Dedifferentiated amniotic fluid mesenchymal stem cell (primary cell): ENCODE measurements around the gene TPCN2.
A peak's percentile ranks its signal among the peaks of the same experiment; 100 is the strongest.

ENCODE experiments used
- DNase-seq: peaks from one replicate; pipeline ENCODE4 v3.0.0-alpha.2; 2016; ENCODE audit errors: extremely low spot score

Gene TPCN2

DNA sequence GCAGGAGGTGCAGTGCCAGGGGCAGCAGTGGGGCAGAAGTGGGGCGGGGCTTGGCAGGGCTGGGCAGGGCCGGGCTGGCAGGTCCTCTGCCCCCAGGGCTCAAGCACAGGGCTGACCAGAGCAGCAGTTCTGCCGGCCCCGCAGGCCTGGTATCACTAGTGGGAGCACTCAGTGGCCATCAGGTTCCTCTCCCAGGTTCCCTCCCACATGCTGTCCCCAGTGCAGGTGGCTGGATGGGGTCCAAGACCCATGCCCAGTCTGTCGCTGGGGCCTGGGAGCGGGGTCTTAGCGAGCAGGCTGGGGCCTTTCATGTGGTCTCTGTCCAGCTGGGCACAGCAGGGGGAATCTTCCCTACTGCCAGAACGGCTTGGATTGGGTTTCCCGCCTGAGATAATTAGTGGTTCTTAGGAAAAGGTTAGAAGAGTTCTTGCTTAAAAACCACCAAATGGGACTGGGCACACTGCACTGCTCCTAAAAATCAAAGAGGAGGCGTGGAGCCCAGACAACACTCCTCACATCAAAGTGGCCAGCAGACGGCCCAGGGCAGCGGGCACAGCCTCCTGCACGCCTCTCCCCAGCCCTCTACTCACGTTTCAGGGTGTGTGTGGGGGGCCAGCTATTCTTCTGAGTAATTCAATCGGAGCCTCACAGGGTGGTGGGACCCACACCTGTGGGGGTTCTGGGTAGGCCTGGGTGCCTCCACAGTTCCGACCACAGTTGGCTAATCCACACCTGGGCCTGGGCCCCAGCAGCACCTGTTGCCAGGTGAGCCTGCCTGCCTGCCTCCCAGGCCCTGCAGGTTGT, 45.6 kb downstream of the TPCN2 start:
- DNase-seq: no peak

DNA sequence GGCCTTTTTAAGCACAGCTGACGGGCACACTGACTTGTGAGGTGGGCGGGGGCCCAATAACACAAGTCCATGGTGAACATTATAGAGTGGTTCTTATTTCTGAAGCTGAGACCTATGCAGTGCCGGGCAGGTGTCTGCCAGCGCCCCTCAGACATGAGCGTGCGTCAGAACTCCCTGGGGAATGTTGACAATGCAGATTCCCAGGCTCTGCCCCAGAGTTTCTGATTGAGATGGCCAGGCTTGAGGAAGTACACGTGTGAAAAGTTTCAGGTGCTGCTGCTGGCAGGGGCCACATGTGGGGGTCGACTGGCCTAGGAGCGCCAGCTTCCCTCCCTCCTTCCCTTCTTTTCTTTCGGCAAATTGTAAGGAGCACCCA, 46.2 kb downstream of the TPCN2 start:
- DNase-seq: no peak

DNA sequence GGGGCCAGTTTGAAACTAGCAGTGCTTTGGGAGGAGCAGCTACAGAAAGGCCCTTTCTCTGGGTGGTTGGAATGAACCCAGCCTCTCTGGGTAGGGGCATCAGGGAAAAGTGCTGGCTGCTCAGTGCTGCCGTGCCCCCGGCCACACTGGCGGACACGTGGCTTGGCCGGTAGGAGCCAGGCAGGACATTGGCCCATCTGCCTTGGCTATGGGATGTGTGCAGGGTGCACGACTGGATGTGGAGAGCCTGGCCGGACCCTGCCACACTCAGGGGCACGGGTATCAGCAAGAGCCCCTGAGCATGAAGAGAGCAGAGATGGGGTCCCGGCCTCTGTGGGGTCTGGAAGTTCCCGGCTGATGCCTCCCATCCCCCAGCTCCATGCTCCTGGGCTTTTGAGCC, 46.6 kb downstream of the TPCN2 start:
- no peak for DNase-seq

DNA sequence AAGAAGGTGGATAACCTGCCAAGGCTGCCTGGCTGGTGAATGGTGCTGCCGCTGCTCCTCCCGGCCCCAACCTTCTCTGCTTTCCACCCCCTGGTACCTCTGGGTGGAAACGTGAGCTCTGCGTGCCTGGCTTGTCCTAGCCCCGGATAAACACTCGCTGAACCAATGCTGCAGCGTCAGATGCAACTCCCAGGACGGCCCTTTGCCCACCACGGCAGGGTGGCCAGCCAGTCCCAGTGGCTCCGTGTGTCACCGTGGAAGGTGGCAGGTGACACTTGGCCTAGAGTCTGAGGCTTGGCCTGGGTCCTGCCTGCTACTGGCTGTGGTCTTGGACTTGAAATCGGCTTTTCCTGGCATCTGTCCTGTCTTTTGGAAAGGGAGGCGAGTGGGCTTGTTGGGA, 47.7 kb downstream of the TPCN2 start:
- no peak for DNase-seq

DNA sequence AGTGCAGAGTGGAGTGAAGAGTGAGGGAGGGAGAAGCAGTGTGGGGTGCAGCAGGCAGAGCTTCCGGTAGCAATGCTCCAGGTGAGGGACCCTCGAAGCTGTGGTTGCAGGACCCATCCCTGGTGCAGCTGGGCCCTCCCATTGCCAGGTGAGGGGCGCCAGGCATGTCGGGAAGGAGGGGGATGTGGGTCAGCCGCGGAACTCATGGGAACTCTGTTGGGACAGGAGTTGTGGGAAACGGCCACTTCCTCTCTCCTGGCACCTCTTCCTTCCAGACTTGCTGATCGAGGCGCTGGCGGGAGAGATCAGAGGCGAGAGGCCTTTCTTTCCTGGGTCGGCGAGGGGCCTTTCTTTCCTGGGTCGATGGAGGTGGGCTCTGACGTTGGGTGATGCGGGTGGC, 48.5 kb downstream of the TPCN2 start:
- DNase-seq: no peak

DNA sequence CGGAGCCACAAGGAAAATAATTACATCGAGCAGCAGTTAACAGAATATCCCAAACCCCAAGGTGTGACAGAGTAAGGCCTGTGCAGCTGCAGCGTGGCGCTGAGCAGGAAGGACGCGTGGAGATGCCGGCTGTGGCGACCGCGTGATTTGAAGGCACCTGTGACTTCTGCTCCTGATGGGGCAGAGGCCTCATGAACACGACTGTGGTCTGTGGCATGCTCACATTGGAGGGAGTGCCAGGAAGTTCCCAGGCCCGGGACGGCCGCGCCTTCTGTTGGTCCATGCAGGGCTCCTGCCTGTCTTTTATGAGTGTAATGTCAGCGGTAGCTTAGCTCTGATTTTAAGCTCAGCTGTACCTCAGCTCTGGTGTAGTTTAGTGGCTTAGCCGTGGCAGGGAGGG, 50.4 kb downstream of the TPCN2 start:
- no peak for DNase-seq

DNA sequence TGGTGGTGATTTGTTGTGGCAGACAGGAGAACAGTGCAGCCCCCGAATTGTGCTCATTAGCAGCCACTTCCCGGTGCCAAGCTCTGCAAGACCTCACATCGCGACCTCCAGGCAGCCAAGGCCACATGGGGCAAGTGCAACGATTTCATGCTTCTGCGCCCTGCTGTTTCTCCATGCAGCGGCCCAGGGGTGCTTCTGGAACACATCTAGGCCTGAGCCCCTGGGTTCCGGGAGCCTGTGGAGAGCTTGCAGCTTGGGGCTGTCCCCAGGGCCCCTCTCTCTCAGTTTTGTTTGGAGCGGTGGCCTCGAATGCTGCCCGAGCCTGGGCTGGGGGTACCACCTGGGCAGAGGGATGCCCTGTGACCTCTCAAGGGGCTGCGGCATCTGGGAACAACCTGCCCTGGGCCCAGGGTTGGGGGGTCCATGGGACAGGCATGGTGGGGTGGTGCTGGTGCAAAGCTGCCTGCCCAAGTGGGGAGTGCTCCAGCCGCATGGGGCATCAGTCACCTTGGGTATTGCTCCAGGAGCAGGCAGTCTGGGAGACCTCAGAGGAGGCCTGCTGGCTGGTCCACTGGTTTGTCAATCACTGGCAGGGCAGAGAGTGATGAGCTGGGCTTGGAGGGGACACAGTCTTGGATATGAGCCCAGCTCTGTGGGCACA, 51.9 kb downstream of the TPCN2 start:
- no peak for DNase-seq

DNA sequence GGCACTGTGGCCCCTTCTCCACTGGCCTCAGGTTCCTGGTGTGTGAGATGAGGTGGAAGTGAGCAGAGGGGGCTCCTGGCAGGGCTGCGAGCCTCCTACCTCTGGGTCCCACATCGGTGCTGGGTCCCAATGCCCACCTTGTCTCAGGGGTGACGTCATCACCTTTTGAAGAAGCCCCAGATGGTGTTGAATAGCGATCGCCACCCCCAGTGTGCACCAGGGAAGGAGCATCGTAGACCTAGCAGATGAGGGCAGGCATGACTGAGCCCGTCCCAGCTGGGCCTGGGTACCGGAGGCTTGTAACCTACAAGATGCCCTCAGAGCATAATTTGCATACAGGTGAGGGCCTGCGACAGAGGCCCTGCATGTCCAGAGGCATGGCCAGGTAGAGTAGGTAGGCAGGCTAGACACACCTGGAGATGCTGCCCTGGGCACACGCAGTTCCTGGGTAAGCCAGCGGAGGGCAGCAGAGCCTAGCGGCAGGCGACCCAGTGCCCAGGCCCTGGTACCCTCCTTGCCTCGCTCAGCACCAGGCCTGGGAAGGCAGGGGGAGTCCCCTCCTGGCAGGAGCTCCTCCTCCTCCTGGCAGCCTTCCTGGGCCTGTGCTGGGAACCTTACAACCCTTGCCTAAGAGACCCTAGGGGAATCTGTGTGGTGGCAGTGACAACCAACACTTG, 52.5 kb downstream of the TPCN2 start:
- DNase-seq: peak; percentile 67

DNA sequence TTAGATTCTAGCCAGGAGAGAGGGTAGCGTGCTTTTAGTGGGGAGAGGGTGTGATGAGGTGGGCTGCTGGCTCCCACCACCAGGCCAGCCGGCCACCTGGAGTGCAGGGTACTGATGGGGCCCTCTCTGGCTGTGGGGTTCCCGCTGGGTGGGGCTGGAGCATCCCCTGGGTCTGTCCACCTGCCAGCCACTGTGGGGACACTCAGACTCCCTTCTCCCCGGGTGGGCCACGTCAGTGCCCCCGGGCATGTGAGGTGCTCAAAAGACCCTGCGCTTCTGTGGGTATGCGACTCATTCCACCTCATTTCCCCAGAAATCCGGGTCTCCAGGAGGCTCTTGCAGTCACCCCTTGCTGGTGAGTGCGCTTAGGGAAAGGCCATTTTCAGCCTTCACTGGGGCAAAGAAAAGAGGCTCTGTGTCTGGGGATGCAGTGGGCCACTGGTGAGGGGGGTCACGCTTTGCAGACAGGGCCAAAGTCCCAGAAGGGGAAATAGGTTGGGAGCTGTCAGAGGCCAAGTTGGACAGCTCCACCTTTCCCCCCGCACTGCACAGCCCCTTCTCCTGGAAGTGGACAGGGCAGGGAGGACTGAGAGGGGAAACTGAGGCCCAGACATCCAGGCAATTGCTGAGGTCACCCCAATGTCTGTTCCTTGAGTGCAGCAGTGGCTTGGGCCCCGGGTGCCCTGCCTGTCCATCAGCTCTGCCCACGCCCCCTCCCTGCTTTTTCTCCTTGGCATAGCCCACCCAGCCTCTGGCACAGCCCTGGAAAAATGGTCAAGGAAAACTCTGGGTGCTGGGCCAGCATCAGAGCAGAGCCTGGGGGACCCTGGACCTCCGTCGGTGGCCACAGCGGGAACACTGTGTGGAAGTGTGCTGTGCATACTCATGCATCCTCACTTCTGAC, 53.3 kb downstream of the TPCN2 start:
- DNase-seq: no peak

DNA sequence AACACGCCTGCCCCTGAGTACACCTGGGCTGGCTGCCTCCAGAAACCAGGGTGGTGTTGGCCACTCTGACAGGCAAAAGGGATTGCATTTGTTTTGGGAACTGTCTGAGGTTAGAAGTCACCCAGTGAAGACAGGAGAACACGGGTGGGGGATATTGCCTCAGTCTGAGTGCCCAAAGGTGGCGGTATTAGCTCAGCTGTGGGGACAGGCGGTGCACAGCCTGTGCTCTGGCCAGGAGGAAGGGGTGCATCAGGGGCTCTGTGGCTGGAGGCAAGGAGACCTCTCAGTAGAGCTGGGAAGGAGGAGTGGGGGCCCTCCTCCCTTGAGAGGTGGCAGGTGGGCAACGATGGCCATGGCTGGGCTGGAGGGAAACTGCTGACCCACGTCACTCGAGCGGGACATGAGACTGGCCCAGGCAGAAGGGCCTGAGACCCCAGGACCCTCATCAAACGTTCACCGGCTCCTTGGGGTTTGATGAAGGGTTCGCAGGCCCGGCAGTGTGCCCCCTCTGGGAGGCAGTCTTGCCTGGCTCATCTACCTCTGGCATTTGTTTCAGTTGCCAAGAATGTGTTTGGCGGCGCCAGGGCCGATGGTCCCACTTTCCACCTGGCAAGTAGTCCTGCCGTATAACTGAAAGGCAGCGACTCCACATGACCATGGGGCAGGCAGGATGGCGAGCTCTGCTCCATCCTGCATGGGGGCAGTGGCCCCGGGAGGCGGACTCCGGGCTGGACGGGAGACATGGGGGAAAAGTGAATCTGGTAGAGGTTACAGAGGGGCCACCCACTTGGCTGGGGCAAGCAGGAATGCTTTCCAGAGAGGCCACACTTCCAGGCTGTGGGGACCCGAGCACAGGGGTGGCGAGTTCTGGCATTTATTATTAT, 54.2 kb downstream of the TPCN2 start:
- DNase-seq: no peak

DNA sequence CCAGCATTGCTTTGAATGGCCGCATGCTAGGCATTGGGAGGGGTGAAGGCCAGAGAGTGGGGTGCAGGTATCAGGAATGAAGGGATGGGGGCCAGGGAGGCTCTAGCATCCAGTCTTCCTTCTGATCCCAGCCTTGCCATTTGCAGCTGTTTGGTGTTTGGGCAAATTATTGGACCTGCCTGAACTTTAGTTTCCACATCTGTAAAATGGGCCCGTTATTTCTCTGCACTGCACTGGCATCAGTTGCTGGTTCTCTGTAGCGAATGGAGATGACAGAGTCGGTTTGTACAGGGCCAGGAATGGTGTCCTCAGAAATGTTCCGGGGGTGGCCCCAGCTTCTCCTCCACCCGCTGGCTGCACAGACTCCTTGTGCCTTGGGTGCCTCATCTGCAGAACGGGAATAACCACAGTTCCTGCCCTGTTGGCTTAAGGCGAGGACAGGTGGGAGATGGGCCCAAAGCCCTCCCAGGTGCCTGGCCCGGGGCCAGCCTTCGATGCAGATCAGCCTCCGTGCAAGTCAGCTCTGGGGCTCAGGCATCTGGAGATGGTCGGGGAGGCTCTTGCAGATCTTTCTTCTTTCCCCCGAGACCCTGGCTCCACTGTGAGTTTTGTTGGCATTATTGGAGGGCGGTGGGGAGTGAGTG, 55.6 kb downstream of the TPCN2 start:
- no peak for DNase-seq

DNA sequence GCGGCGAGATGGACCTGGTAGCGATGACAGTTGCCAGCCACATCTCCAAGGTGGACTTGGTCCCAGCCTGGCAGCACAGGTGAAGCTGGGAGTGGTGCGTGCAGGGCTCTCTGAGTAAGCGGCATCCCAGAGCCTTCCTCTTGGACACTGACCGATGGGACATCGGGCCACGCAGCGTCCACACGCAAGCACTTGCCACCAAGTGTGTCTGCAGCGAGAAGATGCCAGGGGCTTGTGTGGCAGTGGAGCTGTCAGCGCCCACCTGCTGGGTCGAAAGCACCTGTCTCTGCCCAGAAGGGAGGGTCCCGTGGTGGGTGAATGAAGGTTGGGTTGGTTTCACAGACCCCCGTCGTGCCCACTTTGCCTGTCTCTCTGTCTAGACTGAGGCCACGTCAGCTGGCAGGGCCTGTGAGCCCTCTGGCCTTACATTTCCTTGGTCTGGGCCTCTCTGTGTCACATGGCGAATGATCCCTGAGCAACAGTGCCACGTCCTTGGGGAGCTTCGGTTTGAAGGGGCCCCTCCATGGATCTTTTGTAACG, 56.2 kb downstream of the TPCN2 start:
- no peak for DNase-seq

DNA sequence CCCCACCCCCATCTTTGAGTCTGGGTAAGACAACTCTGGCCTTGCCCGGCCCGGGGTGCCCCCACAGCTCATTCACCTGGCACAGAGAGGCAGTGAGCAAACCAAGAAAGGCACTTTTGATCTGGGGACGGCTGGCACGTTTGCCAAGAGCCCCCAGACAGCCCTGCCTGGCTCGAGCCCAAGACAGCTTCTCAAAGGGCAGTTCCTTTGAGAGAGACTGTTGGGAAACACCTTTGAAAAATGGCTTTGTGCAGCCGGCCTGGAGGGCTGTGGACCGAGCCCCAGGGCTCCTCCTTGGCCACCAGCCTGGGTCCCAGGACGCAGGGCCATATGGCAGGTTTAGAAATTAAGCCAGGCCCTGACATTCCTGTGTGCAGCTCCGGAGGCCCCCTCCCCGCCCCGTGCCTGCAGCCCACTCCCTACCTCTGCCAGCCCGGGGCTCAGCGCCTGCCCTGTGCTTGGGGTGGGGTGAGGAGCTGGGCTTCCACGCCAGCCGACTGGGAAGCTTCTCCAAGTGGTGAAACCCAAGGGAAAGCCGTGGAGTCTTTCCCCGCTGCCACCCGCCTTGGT, 56.8 kb downstream of the TPCN2 start:
- no peak for DNase-seq

DNA sequence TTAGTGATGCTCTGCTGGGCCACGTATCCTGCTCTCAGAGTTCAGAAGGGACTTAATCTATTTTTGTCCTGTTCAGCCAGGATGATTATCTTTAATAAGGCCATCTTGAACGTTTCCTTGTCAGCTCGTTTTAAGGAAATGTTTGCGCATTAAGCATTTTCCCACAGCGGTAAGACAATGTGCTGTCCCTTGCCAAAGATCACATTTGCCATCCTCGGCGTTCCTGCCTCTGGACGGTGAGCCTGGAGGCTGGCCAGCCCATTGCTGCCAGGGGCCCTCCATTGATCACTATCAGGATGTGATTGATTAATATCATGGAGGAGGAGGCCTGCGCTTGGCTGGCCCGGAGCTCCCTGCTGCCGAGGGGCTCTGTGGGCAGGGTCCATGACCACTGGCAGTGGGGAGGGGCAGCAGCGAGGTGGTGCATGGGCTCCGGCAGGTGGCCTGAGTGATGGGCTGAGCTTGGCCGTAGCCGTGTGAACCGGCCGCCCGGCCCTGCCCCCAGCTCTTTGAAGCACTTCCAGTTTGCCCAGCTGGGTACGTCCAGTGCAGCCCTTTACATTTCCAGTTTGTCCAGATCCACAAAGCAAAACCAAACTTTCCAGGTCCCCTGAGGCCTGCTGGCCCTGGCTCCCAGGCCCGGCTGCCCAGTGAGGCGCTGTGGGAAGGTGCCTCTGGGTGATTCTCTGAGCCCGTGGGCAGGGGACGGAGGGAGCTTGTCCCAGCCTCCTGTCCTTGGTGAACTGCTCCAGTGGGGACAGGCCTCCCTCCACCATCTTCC, 57.5 kb downstream of the TPCN2 start:
- DNase-seq: no peak

DNA sequence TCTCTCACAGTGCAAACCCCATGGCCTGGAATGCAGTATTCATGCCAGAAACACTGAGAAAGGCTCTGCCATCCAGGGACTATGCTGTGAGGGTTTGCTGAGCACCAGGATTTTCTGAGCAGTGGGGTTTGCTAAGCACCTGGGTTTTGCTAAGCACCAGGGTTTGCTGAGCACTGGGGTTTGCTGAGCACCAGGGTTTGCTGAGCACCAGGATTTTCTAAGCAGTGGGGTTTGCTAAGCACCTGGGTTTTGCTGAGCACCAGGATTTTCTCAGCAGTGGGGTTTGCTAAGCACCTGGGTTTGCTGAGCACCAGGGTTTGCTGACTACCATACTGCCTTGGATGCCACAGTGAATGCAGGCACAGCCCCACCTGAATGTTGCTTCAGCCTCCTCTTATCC, 58.7 kb downstream of the TPCN2 start:
- DNase-seq: no peak

DNA sequence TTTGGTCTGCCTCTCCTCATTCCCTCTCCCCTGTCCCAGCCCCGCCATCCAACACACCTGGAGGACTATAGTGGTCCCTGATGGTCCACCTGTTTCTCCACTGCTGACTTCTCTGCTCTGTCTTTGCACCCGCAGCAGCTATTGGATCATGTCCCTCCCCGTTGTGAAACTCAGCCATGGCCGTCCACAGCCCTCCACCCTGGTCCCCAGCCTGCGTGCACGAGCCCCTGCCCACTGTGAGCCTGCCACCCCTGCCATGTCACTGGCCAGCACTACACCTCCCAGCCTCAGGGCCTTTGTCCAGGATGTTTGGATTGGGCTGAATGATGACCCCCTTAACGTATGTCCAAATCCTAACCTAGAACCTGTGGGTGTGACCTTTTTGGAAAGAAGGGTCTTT, 59.3 kb downstream of the TPCN2 start:
- DNase-seq: no peak

DNA sequence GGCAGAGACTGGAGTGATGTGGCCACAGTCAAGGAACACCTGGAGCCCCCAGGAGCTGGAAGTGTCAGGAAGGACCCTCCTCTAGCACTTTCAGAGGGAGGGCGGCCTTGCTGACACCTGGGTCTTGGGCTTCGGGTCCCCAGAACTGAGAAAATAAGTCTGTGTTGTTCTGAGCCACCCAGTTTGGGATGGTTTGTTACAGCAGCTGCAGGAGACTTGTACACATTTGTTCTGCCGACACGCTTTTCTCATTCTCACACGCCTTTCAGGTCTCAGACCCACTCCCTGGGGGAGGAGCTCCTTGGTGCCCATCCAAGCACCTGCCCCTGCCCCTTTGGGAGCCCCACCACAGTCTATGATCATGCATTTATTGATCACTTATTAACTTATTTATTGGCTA, 59.8 kb downstream of the TPCN2 start:
- no peak for DNase-seq

DNA sequence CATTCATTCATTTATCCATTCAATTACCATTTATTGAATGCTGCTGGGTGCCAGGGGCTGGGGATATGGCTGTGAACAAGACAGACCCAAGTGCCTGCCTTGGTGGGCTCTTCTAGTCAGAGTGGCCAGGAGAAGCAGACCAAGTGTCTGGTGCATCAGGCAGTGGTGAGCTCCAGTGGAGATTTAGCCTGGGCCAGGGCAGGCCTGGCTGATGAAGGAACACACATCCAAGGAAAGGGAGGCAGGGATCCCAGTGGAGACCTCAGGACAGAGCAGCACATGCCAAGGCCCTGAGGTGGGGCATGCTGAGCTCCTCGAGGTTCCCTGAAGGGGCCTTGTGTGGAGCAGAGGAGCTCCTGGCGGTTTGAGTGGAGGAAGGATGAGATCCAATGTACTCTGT, 60.4 kb downstream of the TPCN2 start:
- DNase-seq: no peak

DNA sequence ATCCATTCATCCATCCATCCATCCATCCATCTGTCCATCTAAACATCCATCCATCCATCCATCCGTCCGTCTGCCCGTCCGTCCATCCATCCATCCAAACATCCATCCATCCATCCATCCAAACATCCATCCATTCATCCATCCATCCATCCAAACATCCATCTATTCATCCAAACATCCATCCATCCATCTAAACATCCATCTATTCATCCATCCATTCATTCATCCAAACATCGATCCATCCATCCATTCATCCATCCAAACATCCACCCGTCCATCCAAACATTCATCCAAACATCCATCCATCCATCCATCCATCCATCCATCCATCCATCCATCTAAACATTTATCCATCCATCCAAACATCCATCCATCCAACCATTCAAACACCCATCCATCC, 61.7 kb downstream of the TPCN2 start:
- DNase-seq: no peak
